ENCODE measurements around the gene RABGGTA. TPM values are rescaled to one million over a fixed set of nuclear protein-coding genes. Genes with fewer than 3 reads are reported as not detected.
"Not testable (repeated sequence)": the region's sequence is repeated elsewhere in the genome, so short reads cannot be mapped to it uniquely, and the experiment has no call there.

RABGGTA gene
- total RNA-seq, 1 donor from 2014 or later = 36.1 TPM

- DNase-seq (ENCODE audit: low spot score) = no peak
Measured at GRCh38 chr14:24240110-24240918, 31.1 kb downstream of the RABGGTA start.

- no peak for DNase-seq (ENCODE audit: low spot score)
Measured at GRCh38 chr14:24238527-24239037, 32.8 kb downstream of the RABGGTA start.

DNA sequence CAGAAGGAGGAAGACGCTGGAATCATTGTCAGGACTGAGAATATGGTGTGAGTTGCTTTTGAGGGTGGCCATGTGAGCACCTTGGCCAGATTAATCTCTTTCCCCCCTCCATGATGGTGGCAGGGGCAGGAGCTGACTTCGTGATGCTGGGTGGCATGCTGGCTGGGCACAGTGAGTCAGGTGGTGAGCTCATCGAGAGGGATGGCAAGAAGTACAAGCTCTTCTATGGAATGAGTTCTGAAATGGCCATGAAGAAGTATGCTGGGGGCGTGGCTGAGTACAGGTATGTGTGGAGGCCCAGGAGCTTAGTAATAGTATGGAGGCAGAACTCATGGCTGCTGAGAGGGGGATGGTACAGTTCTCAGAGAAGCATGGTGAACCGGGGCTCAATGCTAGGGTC lies 33.3 kb downstream of the RABGGTA start:
- DNase-seq (ENCODE audit: low spot score) = no peak

- no peak for DNase-seq (ENCODE audit: low spot score)
Measured at GRCh38 chr14:24237463-24237955, 33.9 kb downstream of the RABGGTA start.

DNA sequence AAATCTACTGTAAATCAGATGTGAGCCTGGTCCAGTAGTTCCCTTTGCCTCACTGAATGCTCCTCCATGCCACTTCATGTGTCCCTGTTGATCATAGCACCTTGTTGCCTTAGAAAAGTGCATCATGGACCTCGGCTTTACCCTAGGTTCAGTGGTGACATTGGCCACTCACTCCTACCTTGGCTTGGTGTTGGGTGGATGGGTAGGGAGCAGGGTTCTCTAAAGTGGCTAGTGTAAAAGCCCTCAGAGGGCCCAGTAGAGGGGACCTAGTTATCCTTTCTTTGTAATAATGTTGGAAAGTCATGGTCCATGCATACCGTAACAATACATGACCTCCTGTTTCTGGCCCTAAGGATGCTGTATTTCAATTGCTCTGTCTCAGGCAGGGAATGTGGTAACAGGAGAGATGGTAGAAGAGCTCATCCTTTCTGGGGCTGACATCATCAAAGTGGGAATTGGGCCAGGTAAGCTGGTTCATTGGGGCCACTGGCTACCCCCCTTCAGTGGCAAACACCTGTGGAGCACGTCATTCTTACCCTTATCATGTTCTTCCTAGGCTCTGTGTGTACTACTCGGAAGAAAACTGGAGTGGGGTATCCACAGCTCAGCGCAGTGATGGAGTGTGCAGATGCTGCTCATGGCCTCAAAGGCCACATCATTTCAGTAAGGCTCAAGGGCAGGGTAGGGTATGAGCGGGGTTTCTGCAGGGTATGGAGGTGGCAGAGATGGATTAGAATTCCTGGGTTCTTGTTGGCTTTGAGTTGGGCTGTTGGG lies 34.5 kb downstream of the RABGGTA start:
- DNase-seq (ENCODE audit: low spot score) = no peak

GRCh38 chr14:24235804-24236688 lies 35.4 kb downstream of the RABGGTA start:
- DNase-seq (ENCODE audit: low spot score) = no peak

- no peak for DNase-seq (ENCODE audit: low spot score)
Measured at GRCh38 chr14:24234095-24235005, 37.0 kb downstream of the RABGGTA start.

DNA sequence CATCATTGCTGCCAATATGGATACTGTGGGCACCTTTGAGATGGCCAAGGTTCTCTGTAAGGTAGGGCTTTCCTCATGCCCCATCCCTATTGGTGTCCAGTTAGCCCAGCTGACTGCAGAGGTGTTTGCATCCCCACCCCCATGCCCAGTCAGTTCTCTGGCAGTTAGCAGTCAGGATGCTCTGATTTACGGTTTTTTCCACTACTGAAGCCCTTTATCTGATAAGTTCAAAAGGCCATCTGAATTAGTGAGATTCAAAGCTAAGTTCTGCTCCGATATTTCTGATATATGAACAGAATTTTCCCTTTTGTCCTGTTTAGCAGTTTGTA lies 37.9 kb downstream of the RABGGTA start:
- DNase-seq (ENCODE audit: low spot score) = no peak

DNA sequence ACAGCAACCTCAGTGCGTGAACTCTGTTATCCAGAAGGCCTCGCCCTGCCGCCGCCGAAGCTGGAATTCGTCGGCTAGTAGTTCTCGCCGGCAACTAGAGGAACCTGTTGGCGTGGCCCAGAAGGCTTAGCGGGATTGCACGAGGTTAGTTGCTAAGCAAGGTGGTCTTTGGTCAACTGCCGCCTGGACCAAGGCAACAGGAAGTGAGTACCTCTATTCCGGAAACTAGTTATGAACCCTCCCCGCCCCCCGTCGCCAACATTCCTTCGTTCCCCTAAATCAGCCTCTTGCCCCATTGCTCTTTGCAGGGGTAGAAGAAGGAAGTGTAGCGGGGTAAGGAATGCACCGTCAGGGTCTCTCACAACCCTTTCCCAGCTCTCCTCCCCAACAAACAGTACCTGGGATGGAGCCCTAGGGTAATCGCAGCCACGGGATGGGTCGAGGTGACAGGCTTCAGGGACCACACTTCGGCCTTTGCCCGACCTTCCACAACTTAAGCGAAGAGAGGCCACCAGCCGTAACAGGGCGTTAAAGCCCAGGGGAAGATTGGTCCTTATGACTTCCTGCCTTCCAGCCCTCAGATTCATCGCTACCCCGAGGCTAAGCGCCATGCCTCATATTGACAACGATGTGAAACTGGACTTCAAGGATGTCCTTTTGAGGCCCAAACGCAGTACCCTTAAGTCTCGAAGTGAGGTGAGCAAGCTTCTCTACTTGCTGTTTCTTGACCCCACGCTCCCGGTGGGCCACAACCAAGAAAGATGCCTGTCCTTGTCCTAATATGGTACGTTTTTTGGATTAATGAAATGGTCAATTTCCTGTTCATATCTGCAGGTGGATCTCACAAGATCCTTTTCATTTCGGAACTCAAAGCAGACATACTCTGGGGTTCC lies 38.5 kb downstream of the RABGGTA start, which contains the start of gene GMPR2:
TSS of gene GMPR2 (plus strand) at position 285 of the 893 bp plus-strand sequence. CDS start at position 610, 325 bp downstream.
- DNase-seq (ENCODE audit: low spot score) = no peak

- peak; percentile 95 for DNase-seq (ENCODE audit: low spot score)
Measured at GRCh38 chr14:24232121-24232644, 39.2 kb downstream of the RABGGTA start, which contains the start of gene NEDD8. Gene NEDD8 (minus strand): TSS chr14:24232367. CDS start chr14:24232267, 100 bp downstream.

GRCh38 chr14:24231263-24232120 lies 39.9 kb downstream of the RABGGTA start:
- no peak for DNase-seq (ENCODE audit: low spot score)

DNA sequence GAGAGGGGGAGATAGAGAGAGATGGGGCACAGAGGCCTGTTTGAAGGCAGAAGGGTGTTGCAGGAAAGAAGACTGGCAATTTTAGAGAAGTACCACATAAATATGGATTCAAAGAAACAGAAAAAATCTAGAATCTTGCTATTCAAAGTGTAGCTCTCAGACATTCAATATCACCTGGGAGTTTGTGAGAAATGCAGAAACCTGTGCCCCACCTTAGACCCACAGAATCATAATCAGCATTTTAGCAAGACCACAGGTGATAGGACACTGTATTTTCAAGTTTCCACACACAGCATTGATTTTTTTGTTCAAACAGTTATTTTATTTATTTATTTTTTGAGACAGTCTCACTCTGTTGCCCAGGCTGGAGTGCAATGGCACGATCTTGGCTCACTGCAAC lies 42.5 kb downstream of the RABGGTA start:
- DNase-seq (ENCODE audit: low spot score) = no peak

GRCh38 chr14:24226473-24226872 lies 44.9 kb downstream of the RABGGTA start:
- no peak for DNase-seq (ENCODE audit: low spot score)

DNA sequence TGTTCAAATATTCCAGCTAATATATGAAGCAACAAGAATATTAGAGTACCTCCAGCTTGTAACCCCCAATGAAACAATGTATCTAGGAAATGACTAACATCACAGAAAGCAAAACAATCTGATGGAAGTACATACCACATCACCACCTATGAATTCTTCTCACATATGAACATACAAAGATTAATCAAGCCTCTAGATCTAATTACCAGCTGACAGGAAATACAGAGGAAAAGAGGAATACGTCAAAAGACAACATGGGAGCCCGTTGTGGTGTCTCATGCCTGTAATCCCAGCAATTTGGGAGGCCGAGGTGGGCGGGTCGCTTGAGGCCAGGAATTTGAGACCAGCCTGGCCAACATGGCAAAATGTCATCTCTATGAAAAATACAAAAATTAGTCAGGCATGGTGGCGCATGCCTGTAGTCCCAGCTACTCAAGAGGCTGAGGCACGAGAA lies 46.8 kb downstream of the RABGGTA start:
- no peak for DNase-seq (ENCODE audit: low spot score)

DNA sequence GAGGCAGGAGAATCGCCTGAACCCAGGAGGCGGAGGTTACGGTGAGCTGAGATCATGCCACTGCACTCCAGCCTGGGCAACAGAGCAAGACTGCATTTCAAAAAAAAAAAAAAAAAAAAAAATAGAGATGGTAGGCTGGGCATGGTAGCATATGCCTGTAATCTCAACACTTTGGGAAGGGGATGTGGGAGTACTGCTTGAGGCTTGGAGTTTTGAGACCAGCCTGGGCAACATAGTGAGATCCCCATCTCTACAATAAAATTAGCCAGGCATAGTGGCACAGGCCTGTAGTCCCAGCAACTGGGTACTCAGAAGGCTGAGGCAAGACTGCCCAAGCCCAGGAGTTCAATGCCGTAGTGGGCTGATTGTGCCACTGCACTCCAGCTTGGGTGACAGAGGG lies 48.4 kb downstream of the RABGGTA start:
- DNase-seq (ENCODE audit: low spot score) = not testable (repeated sequence)

DNA sequence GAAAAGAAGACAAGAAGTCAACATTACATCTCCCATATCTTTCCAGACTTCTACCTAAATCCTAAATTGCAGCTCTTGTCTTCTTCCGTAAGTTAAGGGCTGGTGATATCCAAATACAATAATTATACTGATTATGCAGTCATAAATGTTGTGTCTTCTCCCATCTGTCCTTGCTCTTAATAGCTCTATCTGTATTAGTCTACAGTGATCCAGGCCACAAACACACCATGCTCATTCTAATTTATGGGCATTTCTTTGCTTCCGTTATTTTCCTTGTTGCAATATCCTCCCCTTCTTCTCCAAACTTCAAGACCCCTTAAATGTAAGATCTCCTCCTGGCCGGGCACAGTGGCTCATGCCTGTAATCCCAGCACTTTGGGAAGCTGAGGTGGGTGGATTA lies 51.9 kb downstream of the RABGGTA start:
- no peak for DNase-seq (ENCODE audit: low spot score)

GRCh38 chr14:24219080-24219479 lies 52.3 kb downstream of the RABGGTA start:
- no peak for DNase-seq (ENCODE audit: low spot score)

DNA sequence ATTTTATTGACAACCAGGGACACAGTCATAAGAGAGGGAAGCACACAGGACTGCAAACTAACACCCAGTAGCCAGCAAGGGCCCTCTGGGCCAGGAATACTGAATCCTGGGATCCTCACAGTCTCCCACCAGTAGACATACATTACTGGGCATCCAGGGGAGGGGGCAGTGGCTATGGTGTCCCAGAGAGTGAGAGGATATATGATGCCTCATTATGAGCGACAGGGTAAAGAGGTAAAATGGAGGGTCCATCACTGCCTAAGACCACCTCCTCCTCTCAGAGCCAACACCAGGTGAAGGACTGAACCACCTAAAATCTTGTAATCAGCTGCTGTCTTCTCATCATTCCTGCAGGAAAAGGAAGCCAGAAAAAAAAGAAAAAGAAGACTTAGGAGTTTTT lies 54.5 kb downstream of the RABGGTA start:
- DNase-seq (ENCODE audit: low spot score) = not testable (repeated sequence)

Data from ureter (tissue), 1 donor.